ENCODE data around the gene VPS4B. TPM values are rescaled to one million over a fixed set of nuclear protein-coding genes. Genes with fewer than 3 reads are reported as not detected.

VPS4B gene
- total RNA-seq, 1 experiment from 2014 or later = 60.2 TPM

DNA sequence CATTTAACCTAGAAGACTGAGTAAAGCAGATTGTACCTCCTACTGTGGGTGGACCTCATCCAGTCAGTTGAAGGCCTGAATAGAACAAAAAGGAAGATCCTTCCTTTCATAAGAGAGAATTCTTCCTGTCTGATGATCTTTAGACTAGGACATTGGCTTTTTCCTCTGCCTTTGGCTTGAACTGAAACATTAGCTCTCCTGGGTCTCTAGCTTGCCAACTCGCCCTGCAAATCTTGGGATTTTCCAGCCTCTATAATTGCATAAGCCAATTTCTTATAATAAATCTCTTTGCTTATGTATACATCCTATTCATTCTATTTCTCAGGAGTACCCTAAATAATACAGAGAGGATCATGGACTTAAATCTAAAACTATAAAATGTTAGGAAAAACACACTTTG, 49.1 kb downstream of the VPS4B start:
- Histone ChIP-seq H4K8ac (replicated peaks; ENCODE audit: insufficient read length, low read depth, low read length) (no peak overlapping the region), H3K23me2 (ENCODE audit: insufficient read length, low read depth, low read length, poor library complexity, severe bottlenecking) (no peaks in the 10 kb centered on the region), H2BK12ac (ENCODE audit: insufficient read length, low read depth, low read length) (no peak overlapping the region), H2BK15ac (ENCODE audit: low read depth, low read length) (no peak overlapping the region), H3K18ac (ENCODE audit: insufficient read length, low read depth, low read length) (no peak overlapping the region), H3K27me3 (ENCODE audit: insufficient read depth, low read length) (no peaks in the 10 kb centered on the region), H2BK20ac (ENCODE audit: low read depth, low read length, poor library complexity, severe bottlenecking) (no peak overlapping the region), H4K91ac (ENCODE audit: insufficient read length, low read depth, low read length) (no peak overlapping the region), H3K9me3 (ENCODE audit: control insufficient read depth, low read depth, low read length) (peaks cover 8% of the 10 kb centered on the region), H3K23ac (ENCODE audit: insufficient read length, low read depth, low read length) (no peak overlapping the region), H4K20me1 (ENCODE audit: control insufficient read depth, insufficient read depth, insufficient read length) (no peaks in the 10 kb centered on the region), H3K79me1 (ENCODE audit: insufficient read depth, low read depth, low read length, poor library complexity, severe bottlenecking) (no peaks in the 10 kb centered on the region), H2BK5ac (ENCODE audit: insufficient read length, low read length) (no peak overlapping the region), H3K4me2 (ENCODE audit: insufficient read depth, insufficient read length, low read length) (no peak overlapping the region), H3K27ac (ENCODE audit: insufficient read length, low read depth, low read length) (no peak overlapping the region), H3K56ac (ENCODE audit: insufficient read length, low read depth, low read length) (no peak overlapping the region), H3T11ph (ENCODE audit: low read length) (no peak overlapping the region), H3K14ac (ENCODE audit: insufficient read depth, low read length) (no peak overlapping the region), H3K79me2 (ENCODE audit: insufficient read depth, low read length) (no peaks in the 10 kb centered on the region), H3K4me1 (ENCODE audit: insufficient read depth, low read length) (no peaks in the 10 kb centered on the region), H4K5ac (ENCODE audit: insufficient read length, low read depth, low read length) (no peak overlapping the region), H2AFZ (ENCODE audit: low read length) (no peak overlapping the region), H3K4ac (ENCODE audit: low read depth, low read length) (no peak overlapping the region), H2AK5ac (ENCODE audit: insufficient read length, low read length) (no peak overlapping the region), H2BK120ac (ENCODE audit: low read depth, low read length, poor library complexity, severe bottlenecking) (no peak overlapping the region), H3K9ac (ENCODE audit: extremely low read depth, insufficient read length, low read length) (no peak overlapping the region)
- Mint-ChIP-seq H3K9me3 (peaks cover 18 to 20% of the 10 kb centered on the region in 2 experiments), H3K4me1 (peaks cover 0 to 3% of the 10 kb centered on the region in 2 experiments; a peak in 2 of 4 replicates), H3K4me3 (no peak overlapping the region), H3K27me3 (ENCODE audit: low read depth) (no peaks in the 10 kb centered on the region), H3K27ac (no peak overlapping the region), H3K36me3 (ENCODE audit: insufficient read depth in 1 of 3, low read depth in 3 of 3) (peaks cover 3 to 18% (median 11%) of the 10 kb centered on the region in 3 experiments; a peak in 6 of 7 replicates)
- TF ChIP-seq, protein P1, sequence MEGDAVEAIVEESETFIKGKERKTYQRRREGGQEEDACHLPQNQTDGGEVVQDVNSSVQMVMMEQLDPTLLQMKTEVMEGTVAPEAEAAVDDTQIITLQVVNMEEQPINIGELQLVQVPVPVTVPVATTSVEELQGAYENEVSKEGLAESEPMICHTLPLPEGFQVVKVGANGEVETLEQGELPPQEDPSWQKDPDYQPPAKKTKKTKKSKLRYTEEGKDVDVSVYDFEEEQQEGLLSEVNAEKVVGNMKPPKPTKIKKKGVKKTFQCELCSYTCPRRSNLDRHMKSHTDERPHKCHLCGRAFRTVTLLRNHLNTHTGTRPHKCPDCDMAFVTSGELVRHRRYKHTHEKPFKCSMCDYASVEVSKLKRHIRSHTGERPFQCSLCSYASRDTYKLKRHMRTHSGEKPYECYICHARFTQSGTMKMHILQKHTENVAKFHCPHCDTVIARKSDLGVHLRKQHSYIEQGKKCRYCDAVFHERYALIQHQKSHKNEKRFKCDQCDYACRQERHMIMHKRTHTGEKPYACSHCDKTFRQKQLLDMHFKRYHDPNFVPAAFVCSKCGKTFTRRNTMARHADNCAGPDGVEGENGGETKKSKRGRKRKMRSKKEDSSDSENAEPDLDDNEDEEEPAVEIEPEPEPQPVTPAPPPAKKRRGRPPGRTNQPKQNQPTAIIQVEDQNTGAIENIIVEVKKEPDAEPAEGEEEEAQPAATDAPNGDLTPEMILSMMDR (conservative IDR thresholded peaks at IDR 0.05) = no peak
- DNase-seq = no peak
- WGBS (ENCODE audit: extremely low coverage, insufficient read length, low lambda C conversion rate) = no CpG with 5 or more reads among the region's 1 CpG

Measured in H9 (cell line).